ENCODE results near the gene EPG5. TPM values are rescaled to one million over a fixed set of nuclear protein-coding genes. Genes with fewer than 3 reads are reported as not detected.

The EPG5 gene
- polyA plus RNA-seq, 4 donors: 3.5 to 23.5 (median 4.3) TPM

GRCh38 chr18:45877403-45877802, 89.7 kb downstream of the EPG5 start:
- Histone ChIP-seq H3K27ac (ENCODE audit: low read depth in 1 of 3, low read length in 2 of 3) (no peak overlapping the region), H3K4me1 (ENCODE audit: control insufficient read depth in 3 of 3, insufficient read depth in 2 of 3, low read depth in 1 of 3, low read length in 2 of 3) (no peaks in the 10 kb centered on the region), H3K36me3 (ENCODE audit: control insufficient read depth in 3 of 3, insufficient read depth in 2 of 3, low read depth in 1 of 3, low read length in 3 of 3) (peaks cover 2 to 34% (median 8%) of the 10 kb centered on the region in 3 donors), H3K27me3 (ENCODE audit: control insufficient read depth in 3 of 3, insufficient read depth in 3 of 3, low read length in 3 of 3) (no peaks in the 10 kb centered on the region), H3K4me3 (ENCODE audit: low read depth in 1 of 3, low read length in 3 of 3) (no peak overlapping the region), H3K9me3 (ENCODE audit: control insufficient read depth in 2 of 2, insufficient read depth in 1 of 2, low read depth in 1 of 2, low read length in 1 of 2) (no peaks in the 10 kb centered on the region)
- 92 to 96% (median 95%) methylated on average over 3 of the region's 3 CpGs for WGBS, 3 donors
- FAIRE-seq (no peak), DNase-seq (no peak)

GRCh38 chr18:45876161-45876560, 91.0 kb downstream of the EPG5 start:
- H3K27me3 ChIP-seq (ENCODE audit: control insufficient read depth in 3 of 3, insufficient read depth in 3 of 3, low read length in 3 of 3): no peaks in the 10 kb centered on the region
- H3K4me3 ChIP-seq (ENCODE audit: low read depth in 1 of 3, low read length in 3 of 3): no peak overlapping the region
- H3K36me3 ChIP-seq (ENCODE audit: control insufficient read depth in 3 of 3, insufficient read depth in 2 of 3, low read depth in 1 of 3, low read length in 3 of 3): peaks cover 2 to 35% (median 7%) of the 10 kb centered on the region in 3 donors
- H3K27ac ChIP-seq (ENCODE audit: low read depth in 1 of 3, low read length in 2 of 3): no peak overlapping the region
- 94 to 96% (median 95%) methylated on average over 3 of the region's 3 CpGs for whole genome bisulfite sequencing, 3 donors
- H3K4me1 ChIP-seq (ENCODE audit: control insufficient read depth in 3 of 3, insufficient read depth in 2 of 3, low read depth in 1 of 3, low read length in 2 of 3): no peaks in the 10 kb centered on the region
- no peaks in the 10 kb centered on the region for H3K9me3 ChIP-seq (ENCODE audit: control insufficient read depth in 2 of 2, insufficient read depth in 1 of 2, low read depth in 1 of 2, low read length in 1 of 2)
- DNase-seq (no peak), FAIRE-seq (no peak)

- H3K27me3 ChIP-seq (ENCODE audit: control insufficient read depth in 3 of 3, insufficient read depth in 3 of 3, low read length in 3 of 3): no peaks in the 10 kb centered on the region
- no peaks in the 10 kb centered on the region for H3K9me3 ChIP-seq (ENCODE audit: control insufficient read depth in 2 of 2, insufficient read depth in 1 of 2, low read depth in 1 of 2, low read length in 1 of 2)
- peaks cover 2 to 29% (median 10%) of the 10 kb centered on the region in 3 donors for H3K36me3 ChIP-seq (ENCODE audit: control insufficient read depth in 3 of 3, insufficient read depth in 2 of 3, low read depth in 1 of 3, low read length in 3 of 3)
- no peak overlapping the region for H3K4me3 ChIP-seq (ENCODE audit: low read depth in 1 of 3, low read length in 3 of 3)
- H3K4me1 ChIP-seq (ENCODE audit: control insufficient read depth in 3 of 3, insufficient read depth in 2 of 3, low read depth in 1 of 3, low read length in 2 of 3): no peaks in the 10 kb centered on the region
- peak overlapping the region in 1 of 3 donors; percentile 12 for H3K27ac ChIP-seq (ENCODE audit: low read depth in 1 of 3, low read length in 2 of 3)
- peak in 1 of 2 donors; percentile 42 for DNase-seq
- no peak for FAIRE-seq
- WGBS, 3 donors: 70 to 85% (median 75%) methylated on average over 5 of the region's 5 CpGs
These were observed 92.5 kb downstream of the EPG5 start for GRCh38 chr18:45874491-45875184.

GRCh38 chr18:45871431-45872084, 95.6 kb downstream of the EPG5 start:
- Histone ChIP-seq H3K27ac (ENCODE audit: low read depth in 1 of 3, low read length in 2 of 3) (no peak overlapping the region), H3K4me3 (ENCODE audit: low read depth in 1 of 3, low read length in 3 of 3) (no peak overlapping the region), H3K4me1 (ENCODE audit: control insufficient read depth in 3 of 3, insufficient read depth in 2 of 3, low read depth in 1 of 3, low read length in 2 of 3) (no peaks in the 10 kb centered on the region), H3K27me3 (ENCODE audit: control insufficient read depth in 3 of 3, insufficient read depth in 3 of 3, low read length in 3 of 3) (no peaks in the 10 kb centered on the region), H3K36me3 (ENCODE audit: control insufficient read depth in 3 of 3, insufficient read depth in 2 of 3, low read depth in 1 of 3, low read length in 3 of 3) (peaks cover 2 to 32% (median 15%) of the 10 kb centered on the region in 3 donors), H3K9me3 (ENCODE audit: control insufficient read depth in 2 of 2, insufficient read depth in 1 of 2, low read depth in 1 of 2, low read length in 1 of 2) (no peaks in the 10 kb centered on the region)
- FAIRE-seq (no peak), DNase-seq (no peak)
- WGBS, 3 donors: 84 to 90% (median 87%) methylated on average over 5 of the region's 5 CpGs

GRCh38 chr18:45870419-45870818, 96.7 kb downstream of the EPG5 start:
- peaks cover 2 to 36% (median 16%) of the 10 kb centered on the region in 3 donors for H3K36me3 ChIP-seq (ENCODE audit: control insufficient read depth in 3 of 3, insufficient read depth in 2 of 3, low read depth in 1 of 3, low read length in 3 of 3)
- no peak for DNase-seq
- WGBS, 3 donors: 94 to 98% (median 95%) methylated on average over 7 of the region's 7 CpGs

GRCh38 chr18:45865466-45865865, 101.7 kb downstream of the EPG5 start:
- 97 to 100% (median 98%) methylated on average over 5 of the region's 5 CpGs for WGBS, 3 donors
- H3K4me3 ChIP-seq (ENCODE audit: low read depth in 1 of 3, low read length in 3 of 3): no peak overlapping the region
- DNase-seq (no peak), FAIRE-seq (no peak)
- H3K36me3 ChIP-seq (ENCODE audit: control insufficient read depth in 3 of 3, insufficient read depth in 2 of 3, low read depth in 1 of 3, low read length in 3 of 3): peaks cover 2 to 39% (median 17%) of the 10 kb centered on the region in 3 donors
- no peaks in the 10 kb centered on the region for H3K9me3 ChIP-seq (ENCODE audit: control insufficient read depth in 2 of 2, insufficient read depth in 1 of 2, low read depth in 1 of 2, low read length in 1 of 2)
- no peaks in the 10 kb centered on the region for H3K27me3 ChIP-seq (ENCODE audit: control insufficient read depth in 3 of 3, insufficient read depth in 3 of 3, low read length in 3 of 3)
- no peak overlapping the region for H3K27ac ChIP-seq (ENCODE audit: low read depth in 1 of 3, low read length in 2 of 3)
- no peaks in the 10 kb centered on the region for H3K4me1 ChIP-seq (ENCODE audit: control insufficient read depth in 3 of 3, insufficient read depth in 2 of 3, low read depth in 1 of 3, low read length in 2 of 3)

More at GRCh38 chr18:45870419-45870818, 96.7 kb downstream of the EPG5 start:
- Histone ChIP-seq H3K4me1 (ENCODE audit: control insufficient read depth in 3 of 3, insufficient read depth in 2 of 3, low read depth in 1 of 3, low read length in 2 of 3) (no peaks in the 10 kb centered on the region), H3K9me3 (ENCODE audit: control insufficient read depth in 2 of 2, insufficient read depth in 1 of 2, low read depth in 1 of 2, low read length in 1 of 2) (no peaks in the 10 kb centered on the region), H3K4me3 (ENCODE audit: low read depth in 1 of 3, low read length in 3 of 3) (no peak overlapping the region), H3K27me3 (ENCODE audit: control insufficient read depth in 3 of 3, insufficient read depth in 3 of 3, low read length in 3 of 3) (no peaks in the 10 kb centered on the region), H3K27ac (ENCODE audit: low read depth in 1 of 3, low read length in 2 of 3) (no peak overlapping the region)
- no peak for FAIRE-seq

- DNase-seq: no peak
- no peak for FAIRE-seq
- H3K27me3 ChIP-seq (ENCODE audit: control insufficient read depth in 3 of 3, insufficient read depth in 3 of 3, low read length in 3 of 3): no peaks in the 10 kb centered on the region
- H3K9me3 ChIP-seq (ENCODE audit: control insufficient read depth in 2 of 2, insufficient read depth in 1 of 2, low read depth in 1 of 2, low read length in 1 of 2): no peaks in the 10 kb centered on the region
- H3K27ac ChIP-seq (ENCODE audit: low read depth in 1 of 3, low read length in 2 of 3): no peak overlapping the region
- no peak overlapping the region for H3K4me3 ChIP-seq (ENCODE audit: low read depth in 1 of 3, low read length in 3 of 3)
- WGBS, 3 donors: 97 to 98% (median 97%) methylated on average over 5 of the region's 5 CpGs
- no peaks in the 10 kb centered on the region for H3K4me1 ChIP-seq (ENCODE audit: control insufficient read depth in 3 of 3, insufficient read depth in 2 of 3, low read depth in 1 of 3, low read length in 2 of 3)
- H3K36me3 ChIP-seq (ENCODE audit: control insufficient read depth in 3 of 3, insufficient read depth in 2 of 3, low read depth in 1 of 3, low read length in 3 of 3): peaks cover 2 to 43% (median 18%) of the 10 kb centered on the region in 3 donors
These were observed 103.0 kb downstream of the EPG5 start for GRCh38 chr18:45864081-45864480.

- no peak for DNase-seq
- peaks cover 4 to 44% (median 19%) of the 10 kb centered on the region in 3 donors for H3K36me3 ChIP-seq (ENCODE audit: control insufficient read depth in 3 of 3, insufficient read depth in 2 of 3, low read depth in 1 of 3, low read length in 3 of 3)
- 70 to 81% (median 78%) methylated on average over 1 of the region's 1 CpG for WGBS, 3 donors
These were observed 103.7 kb downstream of the EPG5 start for GRCh38 chr18:45863469-45863868.

More at GRCh38 chr18:45863469-45863868, 103.7 kb downstream of the EPG5 start:
- H3K4me1 ChIP-seq (ENCODE audit: control insufficient read depth in 3 of 3, insufficient read depth in 2 of 3, low read depth in 1 of 3, low read length in 2 of 3): no peaks in the 10 kb centered on the region
- FAIRE-seq: no peak
- no peak overlapping the region for H3K27ac ChIP-seq (ENCODE audit: low read depth in 1 of 3, low read length in 2 of 3)
- no peaks in the 10 kb centered on the region for H3K9me3 ChIP-seq (ENCODE audit: control insufficient read depth in 2 of 2, insufficient read depth in 1 of 2, low read depth in 1 of 2, low read length in 1 of 2)
- no peak overlapping the region for H3K4me3 ChIP-seq (ENCODE audit: low read depth in 1 of 3, low read length in 3 of 3)
- H3K27me3 ChIP-seq (ENCODE audit: control insufficient read depth in 3 of 3, insufficient read depth in 3 of 3, low read length in 3 of 3): no peaks in the 10 kb centered on the region

Data from small intestine (tissue), 7 donors.